Astrocyte of the hippocampus (primary cell): Measurements from ENCODE around the gene SLC26A9.

ENCODE experiments used
- DNase-seq: peaks from one replicate; pipeline ENCODE4 v3.0.0; 2011; ENCODE audit warnings: low read depth, low spot score

SLC26A9 gene

DNA sequence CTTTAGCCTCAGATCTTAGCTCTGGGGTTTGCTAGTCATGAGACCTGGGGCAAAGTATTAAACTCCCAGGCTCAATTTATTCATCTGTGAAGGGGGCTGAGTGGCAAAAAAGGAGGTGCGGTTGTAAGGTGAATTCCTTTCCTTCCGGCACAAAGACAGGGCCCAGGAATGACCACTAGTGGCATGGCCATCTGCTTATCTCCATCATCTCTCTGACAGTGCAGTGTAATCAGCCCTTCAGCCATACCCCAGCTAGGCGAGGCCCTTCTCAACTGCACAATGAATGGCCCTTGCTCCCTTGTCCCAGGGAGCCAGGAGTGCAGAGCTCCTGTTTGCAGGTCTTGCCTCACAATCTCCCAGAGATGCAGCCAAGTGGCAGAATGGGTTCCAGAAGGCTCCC, 5.6 kb upstream of the SLC26A9 start:
- DNase-seq = no peak

DNA sequence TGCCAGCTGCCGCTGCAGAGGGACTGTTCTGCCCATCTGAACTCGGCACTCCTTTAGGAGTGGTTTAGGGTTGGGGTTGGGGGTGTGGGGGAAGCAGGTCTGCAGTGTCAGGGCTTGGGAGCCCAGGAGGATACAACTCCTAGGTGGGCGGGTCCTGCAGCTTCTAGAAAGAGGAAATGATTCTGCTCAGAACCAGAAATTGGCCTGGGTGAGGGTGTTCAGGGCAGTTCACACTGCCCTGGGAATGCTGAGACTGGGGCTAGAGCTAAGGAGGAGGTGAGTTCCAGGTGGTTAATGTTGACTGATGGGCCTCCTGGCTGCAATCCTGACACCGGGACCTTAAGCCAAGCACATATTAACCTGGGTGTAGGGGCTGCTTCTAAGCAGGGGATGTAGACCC, 4.8 kb upstream of the SLC26A9 start:
- DNase-seq = no peak

- DNase-seq = no peak
Observed at GRCh38 chr1:205947024-205947423, 3.8 kb upstream of the SLC26A9 start.

GRCh38 chr1:205945069-205945468, 1.8 kb upstream of the SLC26A9 start:
- DNase-seq = no peak

GRCh38 chr1:205944525-205944924, 1.3 kb upstream of the SLC26A9 start:
- no peak for DNase-seq

DNA sequence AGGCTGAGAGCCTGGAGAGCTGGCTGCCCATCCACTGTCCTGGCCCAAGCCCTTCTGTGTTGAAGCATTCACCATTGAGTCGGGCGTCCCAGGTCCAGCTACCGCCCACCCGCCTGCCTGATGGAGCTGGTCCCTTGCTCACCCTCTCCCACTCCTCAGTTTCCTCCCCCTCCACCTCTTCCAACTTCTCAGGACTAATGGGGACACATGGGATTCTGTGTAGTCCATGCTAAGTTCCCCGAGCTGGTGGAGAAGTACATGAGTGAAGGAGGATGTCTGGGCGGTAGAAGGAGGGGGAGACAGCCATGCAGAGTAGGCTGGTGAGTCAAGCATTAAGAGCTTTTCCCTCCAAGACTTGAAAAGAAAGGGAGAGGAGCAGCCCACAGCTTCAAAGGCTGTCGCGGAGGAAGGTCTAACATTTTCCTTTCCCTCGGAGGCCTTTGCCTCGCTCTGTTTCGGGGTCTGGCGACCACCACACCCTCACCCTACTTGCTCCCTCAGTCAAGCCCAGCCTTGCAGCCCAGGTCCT, 561 bp downstream of the SLC26A9 start:
- DNase-seq = no peak

DNA sequence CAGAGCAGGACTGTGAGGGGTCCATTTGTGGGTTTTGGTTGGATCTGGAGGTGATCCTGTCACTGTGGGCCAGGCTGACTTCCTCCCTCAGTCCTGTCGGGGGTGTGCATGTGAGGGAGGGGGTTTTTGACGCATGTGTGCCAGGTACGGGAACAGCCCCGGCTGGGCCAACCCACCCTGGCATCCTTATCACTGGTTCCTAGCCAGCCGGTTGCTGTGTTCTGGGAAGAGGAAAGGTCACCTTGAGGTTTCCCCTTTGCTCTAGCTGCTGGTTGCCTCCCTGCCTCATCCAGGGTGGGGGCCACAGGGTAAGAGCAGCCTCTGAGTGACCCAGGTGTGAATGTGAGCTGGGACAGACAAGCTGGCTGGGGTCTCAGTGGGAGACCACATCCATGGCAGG, 2.5 kb downstream of the SLC26A9 start:
- no peak for DNase-seq

GRCh38 chr1:205939690-205940330, 3.4 kb downstream of the SLC26A9 start:
- no peak for DNase-seq

DNA sequence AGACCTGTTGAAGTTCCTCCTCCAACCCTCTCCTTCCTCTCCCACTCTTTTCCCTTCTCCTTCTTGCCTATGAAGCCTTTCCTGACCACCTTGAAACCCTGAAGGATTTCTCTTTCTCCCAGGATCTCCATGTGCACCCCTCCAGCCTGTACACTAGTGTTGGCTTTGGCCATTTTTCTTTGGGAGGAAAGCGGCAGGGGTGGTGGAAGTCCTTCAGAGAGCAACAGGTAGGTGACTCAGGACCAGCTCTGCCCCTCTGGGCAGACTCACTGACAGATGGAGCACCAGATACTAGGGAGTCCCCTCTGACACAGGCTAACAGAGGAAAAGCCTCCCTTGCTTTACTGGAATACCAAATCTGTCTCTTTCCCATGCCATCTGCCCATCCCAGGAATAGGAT, 4.6 kb downstream of the SLC26A9 start:
- DNase-seq = no peak

DNA sequence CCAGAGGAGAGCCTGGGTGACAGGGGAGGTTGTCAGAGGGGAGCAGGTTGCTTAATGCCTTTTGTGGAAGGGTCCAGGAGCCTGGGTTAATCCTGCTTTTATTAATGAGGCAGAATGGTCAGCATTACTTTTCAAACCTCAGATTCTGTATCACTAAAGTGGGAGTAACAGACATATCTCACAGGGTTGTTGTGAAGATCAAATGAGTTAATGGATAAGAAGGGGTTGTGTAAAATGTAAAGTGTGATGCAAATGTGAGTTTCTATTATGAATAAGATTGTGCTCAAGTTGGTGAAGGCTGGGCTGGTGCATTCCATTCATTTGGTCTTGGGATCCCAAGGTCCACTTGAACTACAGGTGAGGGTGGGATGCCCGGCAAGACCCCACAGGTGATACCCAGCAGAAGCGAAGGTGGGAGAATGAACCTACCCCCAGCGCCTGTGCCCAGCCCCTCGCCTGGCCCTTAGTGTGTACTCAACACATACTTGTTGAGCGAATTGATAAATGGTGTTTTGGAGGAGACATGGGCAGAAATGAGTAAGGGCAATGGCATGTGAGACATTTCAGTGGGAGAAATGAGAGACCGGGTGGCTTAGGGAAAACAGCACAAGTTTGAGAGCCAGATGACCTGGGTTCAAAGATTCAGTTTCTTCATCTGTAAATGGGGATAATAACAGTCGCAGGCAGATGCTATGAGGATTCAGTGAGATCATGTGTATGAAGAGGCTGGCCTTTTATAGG, 6.2 kb downstream of the SLC26A9 start:
- peak; percentile 80 for DNase-seq

- DNase-seq = no peak
Observed at GRCh38 chr1:205936311-205936710, 6.9 kb downstream of the SLC26A9 start.

DNA sequence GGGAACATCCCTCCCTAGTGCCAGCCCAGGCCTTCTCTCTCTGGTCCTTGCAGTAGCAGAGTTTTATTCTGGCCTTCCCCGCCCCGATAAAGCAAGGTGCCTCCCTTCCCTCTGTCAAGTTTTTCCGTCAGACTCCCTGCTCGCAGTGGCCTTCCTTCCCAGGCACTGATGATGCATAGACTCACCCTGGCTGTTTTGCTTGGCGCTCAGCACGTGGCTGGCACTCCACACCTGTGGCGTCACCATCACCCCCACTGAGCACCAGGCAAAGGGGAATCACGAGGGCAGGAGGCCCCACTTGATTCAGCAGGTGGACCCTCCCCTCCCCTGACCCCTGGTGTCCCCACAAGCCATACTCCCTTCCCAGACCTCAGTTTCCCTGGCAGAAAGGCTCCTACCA, 7.4 kb downstream of the SLC26A9 start:
- DNase-seq = no peak

GRCh38 chr1:205934788-205935187, 8.5 kb downstream of the SLC26A9 start:
- DNase-seq = no peak

GRCh38 chr1:205933671-205934618, 9.3 kb downstream of the SLC26A9 start:
- peak; percentile 74 for DNase-seq

- DNase-seq = no peak
Observed at GRCh38 chr1:205932776-205933175, 10.5 kb downstream of the SLC26A9 start.

GRCh38 chr1:205930799-205931281, 12.4 kb downstream of the SLC26A9 start:
- DNase-seq = no peak

DNA sequence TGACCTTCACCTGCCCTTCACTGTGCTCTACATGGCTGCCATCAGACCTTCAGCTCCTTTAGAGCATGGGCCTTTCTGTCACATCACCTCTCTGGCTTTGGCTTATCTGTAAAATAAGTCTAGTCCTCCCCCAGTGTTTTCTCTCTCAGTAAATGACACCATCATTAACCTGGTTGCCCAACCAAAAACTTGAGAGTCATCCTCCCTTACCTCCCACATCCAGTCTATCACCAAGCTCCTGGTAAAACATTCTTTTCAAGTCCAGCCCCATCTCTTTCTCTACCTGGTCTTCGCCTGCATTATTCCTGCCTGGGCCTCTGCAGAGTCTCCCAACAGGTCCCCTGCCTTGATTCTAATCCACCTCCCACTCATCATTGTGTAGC, 13.1 kb downstream of the SLC26A9 start:
- no peak for DNase-seq

DNA sequence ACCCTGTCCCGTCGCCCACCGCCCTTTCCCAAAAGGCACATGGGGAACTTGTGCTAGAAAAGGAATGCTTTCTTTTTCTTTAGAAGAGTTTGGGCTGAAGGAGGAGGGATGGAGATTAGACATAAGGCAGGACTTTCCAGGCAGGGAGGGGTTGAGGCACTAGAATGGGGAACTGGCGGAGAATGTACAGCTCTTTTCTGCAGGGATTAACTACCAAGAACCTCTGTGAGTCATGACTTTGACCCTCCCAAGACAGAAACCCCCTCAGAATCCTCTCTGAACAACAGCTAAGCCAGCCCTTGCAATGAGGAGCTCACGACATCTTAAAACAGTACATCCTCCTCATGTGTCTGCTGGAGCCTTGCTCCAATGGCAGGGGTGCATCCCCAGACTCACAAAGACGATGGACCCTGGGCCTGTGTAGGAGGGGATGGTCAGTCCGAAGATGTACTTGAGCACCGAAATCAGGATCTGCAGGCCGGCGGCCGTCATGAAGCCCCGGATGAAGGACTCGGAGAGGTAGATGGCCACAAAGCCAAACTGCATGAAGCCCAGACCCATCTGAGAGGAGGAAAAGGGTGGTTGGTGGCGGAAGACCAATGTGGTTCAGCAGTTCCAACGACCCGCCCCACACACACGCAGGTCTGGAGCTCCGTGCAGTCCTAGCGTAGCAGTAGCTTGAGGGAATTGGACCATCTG, 13.6 kb downstream of the SLC26A9 start:
- DNase-seq = no peak

DNA sequence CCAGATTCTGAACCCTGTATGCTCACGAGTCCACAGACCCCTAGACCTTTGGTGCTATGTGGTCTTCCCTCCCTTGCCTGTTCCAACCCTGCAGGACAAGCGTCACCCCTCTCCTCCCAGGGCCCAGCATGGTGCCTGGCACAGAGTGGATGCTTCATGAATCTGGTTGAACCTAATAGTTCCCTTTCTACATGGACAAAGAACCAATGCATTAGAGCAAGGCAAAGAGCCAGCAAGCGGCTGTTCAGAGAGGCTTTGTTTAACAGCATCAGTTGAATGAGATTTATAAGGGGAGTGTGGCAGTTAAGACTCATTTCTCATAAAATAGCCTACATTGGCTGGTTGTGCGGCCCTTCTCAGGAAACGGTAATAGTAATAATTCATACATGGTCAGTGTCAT, 14.9 kb downstream of the SLC26A9 start:
- no peak for DNase-seq

DNA sequence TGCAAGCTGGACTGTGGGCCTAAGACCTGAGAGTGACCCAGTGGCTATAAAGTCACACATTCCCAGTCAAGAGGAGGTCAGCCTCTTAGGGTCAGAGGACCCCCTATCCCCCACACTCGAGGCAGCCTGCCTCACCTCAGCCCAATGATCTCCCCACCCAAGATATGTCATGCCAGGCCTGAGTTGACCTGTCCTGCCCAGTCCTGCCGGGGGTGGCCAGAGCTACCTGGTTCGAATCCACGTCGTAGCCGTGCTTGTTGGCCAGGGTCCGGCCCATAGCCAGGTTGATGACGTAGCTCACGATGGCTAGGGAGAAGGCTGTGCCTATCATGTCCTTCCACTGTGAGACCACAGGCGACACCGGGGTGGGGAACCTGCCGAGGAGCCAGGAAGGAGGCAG, 15.6 kb downstream of the SLC26A9 start:
- DNase-seq = no peak

GRCh38 chr1:205927247-205927646, 16.0 kb downstream of the SLC26A9 start:
- no peak for DNase-seq
